ENCODE results near the gene ADAMTSL5.

ADAMTSL5 gene

GRCh38 chr19:1525343-1525742 is 12.5 kb upstream of the ADAMTSL5 start:
- H3K36me3 ChIP-seq (replicated peaks; ENCODE audit: insufficient read depth, low read length): no peaks in the 10 kb centered on the region
- no peak overlapping the region for H3K27ac ChIP-seq (ENCODE audit: low read length)
- TF ChIP-seq EZH2phosphoT487 (IDR thresholded peaks at IDR 0.05; ENCODE audit: low read length): no peak
- no peak for TF ChIP-seq EZH2 (optimal IDR thresholded peaks at IDR 0.05; ENCODE audit: low read depth, low read length)
- TF ChIP-seq CTCF (IDR thresholded peaks at IDR 0.05; ENCODE audit: low read length): no peak
- H3K4me1 ChIP-seq (ENCODE audit: low read length): peaks cover 3% of the 10 kb centered on the region; the same call in 1 of the 2 replicates
- no peaks in the 10 kb centered on the region for H4K20me1 ChIP-seq (ENCODE audit: insufficient read depth, low read length)
- no peaks in the 10 kb centered on the region for H3K9me2 ChIP-seq (replicated peaks; ENCODE audit: insufficient read depth, low read length)
- no peaks in the 10 kb centered on the region for H3F3A ChIP-seq (ENCODE audit: insufficient read depth, low read length)
- no peaks in the 10 kb centered on the region for H3K9me3 ChIP-seq (replicated peaks; ENCODE audit: insufficient read depth, low read length)
- H2AFZ ChIP-seq (ENCODE audit: low read length): no peak overlapping the region
- H3K27me3 ChIP-seq (replicated peaks; ENCODE audit: insufficient read depth, low read length): peaks cover 90% of the 10 kb centered on the region
- H3K4me2 ChIP-seq (ENCODE audit: low read depth, low read length): no peak overlapping the region
- H3K9ac ChIP-seq (ENCODE audit: low read length): no peak overlapping the region
- DNase-seq: no peak
- no peak overlapping the region for H3K4me3 ChIP-seq (ENCODE audit: low read length)
- H3K79me2 ChIP-seq (ENCODE audit: low read length): no peaks in the 10 kb centered on the region

- peaks cover 90% of the 10 kb centered on the region for H3K27me3 ChIP-seq (replicated peaks; ENCODE audit: insufficient read depth, low read length)
- H3K27ac ChIP-seq (ENCODE audit: low read length): no peak overlapping the region
- peaks cover 7% of the 10 kb centered on the region; the same call in 1 of the 2 replicates for H3K4me1 ChIP-seq (ENCODE audit: low read length)
- H3K36me3 ChIP-seq (replicated peaks; ENCODE audit: insufficient read depth, low read length): no peaks in the 10 kb centered on the region
- no peak overlapping the region for H3K4me2 ChIP-seq (ENCODE audit: low read depth, low read length)
- no peak overlapping the region for H3K9ac ChIP-seq (ENCODE audit: low read length)
- H2AFZ ChIP-seq (ENCODE audit: low read length): no peak overlapping the region
- H3F3A ChIP-seq (ENCODE audit: insufficient read depth, low read length): no peaks in the 10 kb centered on the region
- no peak for TF ChIP-seq EZH2phosphoT487 (IDR thresholded peaks at IDR 0.05; ENCODE audit: low read length)
- TF ChIP-seq EZH2 (optimal IDR thresholded peaks at IDR 0.05; ENCODE audit: low read depth, low read length): no peak
- no peak for TF ChIP-seq CTCF (IDR thresholded peaks at IDR 0.05; ENCODE audit: low read length)
- no peaks in the 10 kb centered on the region for H3K79me2 ChIP-seq (ENCODE audit: low read length)
- H3K4me3 ChIP-seq (ENCODE audit: low read length): no peak overlapping the region
- H3K9me3 ChIP-seq (replicated peaks; ENCODE audit: insufficient read depth, low read length): no peaks in the 10 kb centered on the region
- H4K20me1 ChIP-seq (ENCODE audit: insufficient read depth, low read length): no peaks in the 10 kb centered on the region
- no peak for DNase-seq
- H3K9me2 ChIP-seq (replicated peaks; ENCODE audit: insufficient read depth, low read length): no peaks in the 10 kb centered on the region
These were observed 12.1 kb upstream of the ADAMTSL5 start for GRCh38 chr19:1524972-1525325.

- H3K27ac ChIP-seq (ENCODE audit: low read length): no peak overlapping the region
- H3K36me3 ChIP-seq (replicated peaks; ENCODE audit: insufficient read depth, low read length): no peaks in the 10 kb centered on the region
- H2AFZ ChIP-seq (ENCODE audit: low read length): no peak overlapping the region
- H3K4me1 ChIP-seq (ENCODE audit: low read length): peaks cover 8% of the 10 kb centered on the region; the same call in 1 of the 2 replicates
- no peak overlapping the region for H3K4me3 ChIP-seq (ENCODE audit: low read length)
- no peaks in the 10 kb centered on the region for H3K9me3 ChIP-seq (replicated peaks; ENCODE audit: insufficient read depth, low read length)
- no peak overlapping the region for H3K9ac ChIP-seq (ENCODE audit: low read length)
- H3K79me2 ChIP-seq (ENCODE audit: low read length): no peaks in the 10 kb centered on the region
- H4K20me1 ChIP-seq (ENCODE audit: insufficient read depth, low read length): no peaks in the 10 kb centered on the region
- TF ChIP-seq CTCF (IDR thresholded peaks at IDR 0.05; ENCODE audit: low read length): no peak
- TF ChIP-seq EZH2 (optimal IDR thresholded peaks at IDR 0.05; ENCODE audit: low read depth, low read length): no peak
- TF ChIP-seq EZH2phosphoT487 (IDR thresholded peaks at IDR 0.05; ENCODE audit: low read length): no peak
- H3K27me3 ChIP-seq (replicated peaks; ENCODE audit: insufficient read depth, low read length): peaks cover 88% of the 10 kb centered on the region
- no peak for DNase-seq
- H3K4me2 ChIP-seq (ENCODE audit: low read depth, low read length): no peak overlapping the region
- no peaks in the 10 kb centered on the region for H3F3A ChIP-seq (ENCODE audit: insufficient read depth, low read length)
- H3K9me2 ChIP-seq (replicated peaks; ENCODE audit: insufficient read depth, low read length): no peaks in the 10 kb centered on the region
These were observed 11.6 kb upstream of the ADAMTSL5 start for GRCh38 chr19:1524287-1524971.

All from MM.1S (cell line).